ENCODE data around the gene IQCE. TPM values are rescaled to one million over a fixed set of nuclear protein-coding genes. Genes with fewer than 3 reads are reported as not detected.

Gene IQCE
- total RNA-seq, 4 donors from 2014 or later: 10.5 to 18.6 (median 12.8) TPM

DNA sequence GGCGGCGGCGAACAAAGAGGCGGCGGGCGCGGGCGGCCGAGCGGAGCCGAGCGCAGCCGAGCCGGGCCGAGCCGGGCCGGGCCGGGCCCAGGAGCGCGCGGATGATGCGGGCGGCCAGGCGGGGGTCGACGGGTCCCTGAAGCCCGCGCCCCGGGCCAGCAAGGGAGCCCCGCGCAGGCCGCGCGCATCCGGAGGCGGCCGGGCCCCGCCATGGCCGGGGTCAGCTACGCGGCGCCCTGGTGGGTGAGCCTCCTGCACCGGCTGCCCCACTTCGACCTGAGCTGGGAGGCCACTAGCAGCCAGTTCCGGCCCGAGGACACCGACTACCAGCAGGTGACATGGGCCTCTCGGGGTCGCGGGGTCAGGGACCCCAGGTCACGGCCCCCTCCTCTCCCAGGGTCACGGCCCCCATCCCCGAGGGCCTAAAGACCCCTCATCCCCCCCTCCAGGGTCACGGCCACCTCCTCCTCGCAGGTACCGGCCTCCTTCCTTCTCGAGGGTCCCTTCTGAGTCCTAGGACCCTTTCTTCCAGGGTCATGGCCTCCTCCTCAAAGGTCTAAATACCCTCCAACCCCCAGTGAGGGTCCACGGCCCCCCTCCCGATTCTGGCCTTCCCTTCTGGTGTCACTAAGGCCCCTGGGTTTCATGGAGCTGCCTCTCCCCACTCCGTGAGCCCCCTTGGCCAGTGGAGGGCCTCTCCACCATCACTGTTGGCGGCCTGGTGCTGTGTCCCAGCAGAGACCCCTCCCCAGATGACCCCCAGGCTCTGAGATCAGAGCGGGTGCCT, 73.4 kb downstream of the IQCE start, which contains the start of gene TTYH3:
Gene TTYH3 (plus strand): TSS at position 41 of the 787 bp plus-strand sequence. CDS start 170 bp downstream, at position 211.
- 0 to 1% methylated on average over 23 to 55 of the region's 62 CpGs for WGBS, 2 donors

DNA sequence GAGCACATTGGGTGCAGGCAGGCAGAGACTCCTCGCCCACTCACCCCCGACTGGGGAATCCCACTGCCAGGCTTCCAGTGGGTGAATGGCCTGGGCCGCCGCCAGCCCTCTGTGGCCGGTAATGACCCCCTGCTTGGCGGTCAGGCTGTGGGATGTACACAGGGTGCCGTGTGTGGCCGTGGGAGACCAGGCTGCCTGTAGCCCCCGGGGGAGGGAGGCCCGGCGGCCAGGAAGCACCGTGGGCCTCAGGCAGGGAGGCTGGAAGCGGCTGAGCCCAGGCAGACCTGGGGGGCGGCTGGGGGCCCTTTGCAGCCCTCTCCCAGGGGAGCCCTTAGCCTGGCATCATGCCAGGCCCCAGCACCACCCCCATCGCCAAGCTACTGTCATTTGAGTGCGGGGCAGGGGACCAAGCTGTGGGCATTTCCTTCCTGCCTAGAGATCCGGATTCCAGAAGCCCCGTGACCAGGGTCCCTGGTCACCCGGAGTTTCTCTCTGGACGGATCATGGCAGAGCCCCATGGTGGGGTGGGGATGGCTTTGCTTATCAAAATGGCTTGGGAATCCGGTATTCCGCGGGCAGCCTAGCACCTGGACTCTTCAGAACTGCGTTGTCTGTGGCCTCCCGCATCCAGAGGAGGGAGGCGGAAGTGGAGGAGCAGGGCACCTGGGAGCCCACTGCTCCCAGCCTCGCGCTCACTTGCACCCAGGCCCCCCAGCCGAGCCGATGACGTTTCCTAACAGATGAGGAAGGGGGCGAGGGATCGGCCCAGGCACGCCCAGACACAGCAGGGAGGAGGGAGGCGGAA, 74.2 kb downstream of the IQCE start:
- intact Hi-C loops (cut with DNase I; ENCODE audit: low total_unique reads): no loop called here
- 1 to 5% methylated on average over 15 to 32 of the region's 35 CpGs for WGBS, 2 donors
- peak; percentile 52 to 92 for DNase-seq (ENCODE audit: low spot score in 2 of 2)

More for the DNA sequence above, 73.4 kb downstream of the IQCE start, which contains the start of gene TTYH3:
- intact Hi-C loops (cut with DNase I; ENCODE audit: low total_unique reads): no loop called here
- DNase-seq (ENCODE audit: low spot score in 2 of 2): no peak
- no peak for TF ChIP-seq POLR2A (IDR thresholded peaks at IDR 0.05)
- TF ChIP-seq, protein P1, sequence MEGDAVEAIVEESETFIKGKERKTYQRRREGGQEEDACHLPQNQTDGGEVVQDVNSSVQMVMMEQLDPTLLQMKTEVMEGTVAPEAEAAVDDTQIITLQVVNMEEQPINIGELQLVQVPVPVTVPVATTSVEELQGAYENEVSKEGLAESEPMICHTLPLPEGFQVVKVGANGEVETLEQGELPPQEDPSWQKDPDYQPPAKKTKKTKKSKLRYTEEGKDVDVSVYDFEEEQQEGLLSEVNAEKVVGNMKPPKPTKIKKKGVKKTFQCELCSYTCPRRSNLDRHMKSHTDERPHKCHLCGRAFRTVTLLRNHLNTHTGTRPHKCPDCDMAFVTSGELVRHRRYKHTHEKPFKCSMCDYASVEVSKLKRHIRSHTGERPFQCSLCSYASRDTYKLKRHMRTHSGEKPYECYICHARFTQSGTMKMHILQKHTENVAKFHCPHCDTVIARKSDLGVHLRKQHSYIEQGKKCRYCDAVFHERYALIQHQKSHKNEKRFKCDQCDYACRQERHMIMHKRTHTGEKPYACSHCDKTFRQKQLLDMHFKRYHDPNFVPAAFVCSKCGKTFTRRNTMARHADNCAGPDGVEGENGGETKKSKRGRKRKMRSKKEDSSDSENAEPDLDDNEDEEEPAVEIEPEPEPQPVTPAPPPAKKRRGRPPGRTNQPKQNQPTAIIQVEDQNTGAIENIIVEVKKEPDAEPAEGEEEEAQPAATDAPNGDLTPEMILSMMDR (IDR thresholded peaks at IDR 0.05): no peak
- peak within 1 kb of the TSS; percentile 67 for H3K4me3 ChIP-seq (ENCODE audit: low read depth, poor library complexity, severe bottlenecking)

DNA sequence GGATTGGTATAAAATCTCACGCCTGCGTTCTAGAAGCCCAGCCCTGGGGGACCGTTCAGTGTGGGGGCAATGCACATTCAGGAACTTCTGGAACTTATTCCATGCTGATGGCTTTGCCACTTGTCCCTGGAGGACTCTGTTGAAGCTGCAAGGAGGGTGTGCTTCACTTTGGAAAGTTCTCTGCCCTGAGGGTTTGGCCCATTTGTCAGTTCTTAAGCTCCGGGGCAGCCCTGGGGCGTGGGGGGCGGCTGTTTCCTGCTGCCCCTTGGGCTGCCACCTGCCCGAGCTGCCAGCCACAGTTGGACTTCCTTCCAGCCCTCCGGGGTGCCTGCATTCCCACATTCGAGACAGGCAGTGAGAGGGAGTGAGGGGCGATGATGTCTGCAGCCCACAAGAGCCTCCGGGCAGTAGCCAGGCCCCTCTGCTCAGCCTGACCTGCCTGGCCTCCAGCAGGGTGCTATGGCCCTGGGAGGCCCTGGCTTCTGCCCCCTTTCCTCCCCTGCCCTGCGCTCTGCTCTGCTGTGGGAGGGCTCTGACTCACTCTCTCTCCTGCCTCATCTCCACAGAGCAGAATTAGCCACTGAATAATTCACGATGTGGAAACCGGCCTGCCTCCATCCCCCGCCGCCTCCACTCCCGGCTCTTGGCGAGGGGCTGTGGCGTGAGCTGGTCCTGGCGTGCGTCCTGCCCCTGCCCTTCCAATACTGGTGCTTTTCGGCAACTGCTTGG, 74.9 kb downstream of the IQCE start:
- TF ChIP-seq, protein P1 (IDR thresholded peaks at IDR 0.05): no peak
- no peak for TF ChIP-seq POLR2A (IDR thresholded peaks at IDR 0.05)
- DNase-seq (ENCODE audit: low spot score in 2 of 2): no peak
- intact Hi-C loops (cut with DNase I; ENCODE audit: low total_unique reads): no loop called here
- 6 to 8% methylated on average over 11 to 21 of the region's 22 CpGs for WGBS, 2 donors
- no peak overlapping the region for H3K4me3 ChIP-seq (ENCODE audit: low read depth, poor library complexity, severe bottlenecking)

More for the DNA sequence above, 74.2 kb downstream of the IQCE start:
- peak overlapping the region; percentile 67 for H3K4me3 ChIP-seq (ENCODE audit: low read depth, poor library complexity, severe bottlenecking)
- TF ChIP-seq, protein P1 (IDR thresholded peaks at IDR 0.05): no peak
- TF ChIP-seq POLR2A (IDR thresholded peaks at IDR 0.05): no peak

DNA sequence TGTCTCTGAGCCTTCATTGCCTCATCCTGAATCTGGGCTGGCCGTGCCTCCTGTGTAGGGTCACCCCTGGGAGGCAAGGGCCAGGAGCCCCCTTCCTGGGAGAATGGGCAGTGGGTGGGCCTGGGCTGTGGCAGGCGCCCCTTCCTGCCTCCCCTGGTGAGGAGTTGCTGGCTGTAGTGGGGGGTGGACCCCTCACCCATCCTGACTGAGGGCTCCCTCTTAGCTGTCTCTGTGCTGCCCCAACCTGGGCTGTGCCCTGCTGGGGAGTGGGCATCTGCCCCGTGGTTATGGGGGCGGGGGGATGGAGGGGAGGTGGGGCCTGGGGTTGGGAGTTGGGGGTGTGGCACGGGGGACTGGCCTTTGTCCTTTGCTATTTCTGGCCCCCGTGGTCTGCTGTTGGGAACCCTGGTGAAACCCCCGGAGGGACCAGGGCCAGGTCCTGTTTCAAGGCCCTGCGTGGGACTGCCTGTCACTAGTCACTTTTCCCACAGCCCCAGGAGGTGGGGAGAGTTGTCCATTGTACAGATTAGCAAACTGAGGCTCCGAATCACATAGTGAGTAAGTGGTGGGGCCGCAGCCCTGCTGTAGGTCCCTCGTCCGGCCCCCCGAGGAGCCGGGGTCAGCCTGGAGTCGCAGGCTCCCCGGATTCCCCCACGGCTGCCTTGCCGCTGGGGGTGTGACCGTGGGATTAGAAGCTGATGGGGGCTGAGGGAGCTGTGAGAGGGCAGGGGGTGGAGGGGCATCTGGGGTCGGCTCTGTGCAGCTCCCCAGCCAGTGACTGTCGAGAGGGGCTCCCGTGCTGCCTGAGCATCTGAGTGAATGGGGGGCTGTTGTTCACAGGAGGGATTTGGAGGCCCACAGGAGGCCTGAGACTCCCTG, 75.7 kb downstream of the IQCE start:
- DNase-seq (ENCODE audit: low spot score in 2 of 2): no peak
- 67 to 83% methylated on average over 13 to 20 of the region's 22 CpGs for WGBS, 2 donors
- intact Hi-C loops (cut with DNase I; ENCODE audit: low total_unique reads): no loop called here
- TF ChIP-seq POLR2A (IDR thresholded peaks at IDR 0.05): no peak
- TF ChIP-seq, protein P1 (IDR thresholded peaks at IDR 0.05): no peak
- no peak overlapping the region for H3K4me3 ChIP-seq (ENCODE audit: low read depth, poor library complexity, severe bottlenecking)
